Ovary (tissue), 3 donors: ENCODE results near the gene USP16.

Experiments
- EP300 ChIP-seq: sonication (generic); formaldehyde crosslinking; IDR thresholded peaks from one replicate; pipeline ENCODE4 v1.6.1; 2017; ENCODE audit warnings: antibody characterized with exemption
- POLR2A ChIP-seq: fragments of 450-650 bp; IDR thresholded peaks from one replicate; pipeline ENCODE4 v1.6.1; 2017; ENCODE audit warnings: antibody characterized with exemption, mild to moderate bottlenecking, moderate library complexity
- TF ChIP-seq, protein P1 (sequence below), 3 donors: fragments of 450-650 bp in 2 of 3; fragments of 200-600 bp in 1 of 3; IDR thresholded peaks; one replicate each; pipeline versions ENCODE4 v1.5.1 to v1.8.0; 2016 to 2022; ENCODE audit warnings: antibody characterized with exemption in 3 of 3, mild to moderate bottlenecking in 1 of 3
- donor health status: DM: no; HTN: no; CAD: no.

DNA sequence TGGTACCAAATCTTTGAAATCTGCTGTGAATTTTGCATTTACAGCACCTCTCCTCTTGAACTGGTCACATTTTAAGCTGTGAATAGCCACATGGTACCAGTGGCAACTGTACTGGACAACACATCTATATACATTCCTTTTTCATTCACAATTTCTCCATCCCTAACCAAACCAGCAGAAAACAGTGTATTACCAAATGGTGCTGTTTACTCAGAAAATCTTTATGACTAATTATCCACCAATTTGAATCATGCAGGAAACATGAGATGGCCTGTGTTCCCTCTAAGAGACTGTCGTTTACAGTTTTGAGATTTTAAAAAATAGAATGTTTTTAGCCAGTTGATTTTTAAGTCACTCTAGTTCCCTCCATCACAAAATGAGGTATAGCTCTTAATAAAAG, 66.6 kb downstream of the USP16 start:
- TF ChIP-seq, protein P1, sequence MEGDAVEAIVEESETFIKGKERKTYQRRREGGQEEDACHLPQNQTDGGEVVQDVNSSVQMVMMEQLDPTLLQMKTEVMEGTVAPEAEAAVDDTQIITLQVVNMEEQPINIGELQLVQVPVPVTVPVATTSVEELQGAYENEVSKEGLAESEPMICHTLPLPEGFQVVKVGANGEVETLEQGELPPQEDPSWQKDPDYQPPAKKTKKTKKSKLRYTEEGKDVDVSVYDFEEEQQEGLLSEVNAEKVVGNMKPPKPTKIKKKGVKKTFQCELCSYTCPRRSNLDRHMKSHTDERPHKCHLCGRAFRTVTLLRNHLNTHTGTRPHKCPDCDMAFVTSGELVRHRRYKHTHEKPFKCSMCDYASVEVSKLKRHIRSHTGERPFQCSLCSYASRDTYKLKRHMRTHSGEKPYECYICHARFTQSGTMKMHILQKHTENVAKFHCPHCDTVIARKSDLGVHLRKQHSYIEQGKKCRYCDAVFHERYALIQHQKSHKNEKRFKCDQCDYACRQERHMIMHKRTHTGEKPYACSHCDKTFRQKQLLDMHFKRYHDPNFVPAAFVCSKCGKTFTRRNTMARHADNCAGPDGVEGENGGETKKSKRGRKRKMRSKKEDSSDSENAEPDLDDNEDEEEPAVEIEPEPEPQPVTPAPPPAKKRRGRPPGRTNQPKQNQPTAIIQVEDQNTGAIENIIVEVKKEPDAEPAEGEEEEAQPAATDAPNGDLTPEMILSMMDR (IDR thresholded peaks at IDR 0.05), result no peak
- TF ChIP-seq POLR2A, result no peak
- no peak for TF ChIP-seq EP300
